ENCODE data around the gene CDH13.

Gene CDH13

DNA sequence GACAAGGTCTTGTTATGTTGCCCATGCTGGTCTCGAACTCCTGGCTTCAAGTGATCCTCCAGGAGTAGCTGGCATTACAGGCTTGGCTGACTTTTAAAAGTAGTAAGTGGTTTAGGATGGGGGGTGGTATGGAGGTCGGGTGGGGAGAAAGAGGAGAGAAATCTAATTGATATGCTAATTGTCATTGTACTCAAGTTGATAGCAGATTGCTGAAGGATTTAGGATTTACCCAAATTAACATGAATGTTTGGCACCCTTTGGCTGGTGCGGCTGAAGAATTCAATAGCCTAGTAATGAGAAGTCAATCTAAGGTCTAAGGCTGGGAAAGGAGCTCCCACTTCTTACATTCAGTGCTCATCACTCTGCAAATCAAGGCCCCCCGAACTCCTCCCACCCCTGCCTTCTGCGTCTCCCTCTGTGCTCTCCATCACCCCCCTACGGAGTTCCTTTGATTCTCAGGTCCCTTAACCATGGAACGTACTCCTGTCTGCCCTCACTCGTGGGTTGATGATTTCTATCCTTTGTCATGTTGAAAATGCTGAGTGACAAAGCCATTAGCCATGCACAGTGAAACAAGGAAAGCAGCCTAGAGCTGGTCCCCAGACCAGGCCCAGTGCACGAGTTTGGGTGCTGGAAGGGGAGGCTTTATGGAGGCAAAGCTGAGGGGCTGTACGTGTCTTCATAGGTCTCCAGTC is 17.3 kb downstream of the CDH13 start:
- intact Hi-C loops (cut with DNase I; ENCODE audit: low total_unique reads), result no loop called here
- H3K4me1 ChIP-seq, result no peaks in the 10 kb centered on the region
- H3K9me3 ChIP-seq, result no peaks in the 10 kb centered on the region
- H3K36me3 ChIP-seq, result no peaks in the 10 kb centered on the region
- no peaks in the 10 kb centered on the region for H3K27me3 ChIP-seq
- H3K4me3 ChIP-seq, result no peak overlapping the region
- DNase-seq, result no peak
- no peak for TF ChIP-seq CTCF (IDR thresholded peaks at IDR 0.05)
- no peak overlapping the region for H3K27ac ChIP-seq

DNA sequence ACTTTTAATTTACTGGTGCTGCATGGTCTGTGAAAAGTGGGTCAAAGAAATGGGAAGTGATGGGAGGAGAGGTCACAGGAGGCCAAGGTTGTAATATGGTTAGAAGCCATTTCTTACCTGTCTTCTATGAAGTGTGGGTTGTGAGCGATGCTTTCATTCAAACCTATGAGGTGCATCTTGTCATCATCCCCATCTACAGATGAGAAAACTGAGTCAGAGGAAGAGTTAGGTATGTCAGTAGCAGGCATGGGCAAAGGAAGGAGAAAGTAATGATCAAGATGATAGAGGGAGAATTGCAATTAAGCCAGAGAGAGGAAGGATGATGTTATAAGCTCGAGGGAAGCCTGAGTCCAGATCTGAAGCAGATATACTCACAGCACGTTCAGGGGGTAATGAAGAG is 19.7 kb downstream of the CDH13 start:
- Histone ChIP-seq H3K9me3 (no peaks in the 10 kb centered on the region), H3K4me3 (no peak overlapping the region), H3K36me3 (no peaks in the 10 kb centered on the region), H3K27ac (no peak overlapping the region), H3K4me1 (peaks cover 0 to under 1% (median 0%) of the 10 kb centered on the region in 4 donors), H3K27me3 (no peaks in the 10 kb centered on the region)
- no peak for TF ChIP-seq CTCF (IDR thresholded peaks at IDR 0.05)
- intact Hi-C loops (cut with DNase I; ENCODE audit: low total_unique reads), result no loop called here
- no peak for DNase-seq

DNA sequence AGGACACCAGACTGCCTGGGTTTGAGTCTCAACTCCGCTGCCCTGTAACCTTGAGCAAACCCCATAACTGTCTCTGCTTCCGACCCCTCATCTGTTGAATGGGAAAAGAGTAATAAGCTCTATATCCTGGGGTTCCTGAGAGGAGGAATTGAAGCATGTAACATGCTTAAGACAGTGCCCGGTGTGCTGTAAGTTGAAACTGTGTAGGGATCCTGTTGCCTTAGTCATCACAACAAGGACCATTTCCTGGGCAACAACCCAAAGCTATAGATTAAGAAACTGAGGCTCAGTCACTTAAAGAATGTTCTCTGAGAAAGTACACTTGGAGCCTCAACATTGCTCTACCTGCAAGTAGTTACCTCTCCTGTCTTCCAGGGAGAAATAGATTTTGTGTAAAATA is 23.0 kb downstream of the CDH13 start:
- Histone ChIP-seq H3K27ac (no peak overlapping the region), H3K9me3 (no peaks in the 10 kb centered on the region), H3K4me3 (no peak overlapping the region), H3K4me1 (peaks cover 0 to 30% (median 13%) of the 10 kb centered on the region in 4 donors), H3K36me3 (no peaks in the 10 kb centered on the region), H3K27me3 (no peaks in the 10 kb centered on the region)
- intact Hi-C loops (cut with DNase I; ENCODE audit: low total_unique reads), result no loop called here
- TF ChIP-seq CTCF (IDR thresholded peaks at IDR 0.05), result no peak
- no peak for DNase-seq

DNA sequence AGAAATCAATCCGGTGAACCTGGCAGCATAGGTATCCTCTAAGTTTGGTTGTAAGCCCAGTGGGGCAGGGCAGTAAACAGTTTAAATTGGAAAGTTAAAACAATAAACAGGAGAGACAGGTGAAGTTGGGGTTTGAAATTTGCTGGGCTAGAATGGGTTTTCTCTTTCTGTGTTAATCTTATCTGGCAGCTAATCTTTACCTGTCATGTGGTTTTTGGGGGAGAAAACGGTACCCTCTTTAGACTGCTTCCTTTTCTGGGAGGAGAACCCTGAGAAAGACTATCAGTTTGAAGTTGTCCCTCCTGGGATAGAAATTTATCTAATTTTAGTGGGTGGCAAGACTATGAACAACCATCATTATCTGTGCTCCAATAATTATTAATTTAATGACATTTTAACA is 24.0 kb downstream of the CDH13 start:
- no peaks in the 10 kb centered on the region for H3K27me3 ChIP-seq
- H3K9me3 ChIP-seq, result no peaks in the 10 kb centered on the region
- H3K36me3 ChIP-seq, result no peaks in the 10 kb centered on the region
- no peak for TF ChIP-seq CTCF (IDR thresholded peaks at IDR 0.05)
- H3K27ac ChIP-seq, result no peak overlapping the region
- no peak for DNase-seq
- no peak overlapping the region for H3K4me3 ChIP-seq
- intact Hi-C loops (cut with DNase I; ENCODE audit: low total_unique reads), result no loop called here
- H3K4me1 ChIP-seq, result peaks cover 0 to 40% (median 22%) of the 10 kb centered on the region in 4 donors

GRCh38 chr16:82651921-82652601 is 25.3 kb downstream of the CDH13 start:
- Histone ChIP-seq H3K27ac (no peak overlapping the region), H3K4me1 (peaks cover 0 to 40% (median 22%) of the 10 kb centered on the region in 4 donors), H3K36me3 (no peaks in the 10 kb centered on the region), H3K4me3 (no peak overlapping the region), H3K27me3 (no peaks in the 10 kb centered on the region), H3K9me3 (no peaks in the 10 kb centered on the region)
- no peak for DNase-seq
- intact Hi-C loops (cut with DNase I; ENCODE audit: low total_unique reads), result no loop called here
- TF ChIP-seq CTCF (IDR thresholded peaks at IDR 0.05), result no peak

Data from tibial artery (tissue), 4 donors.